ENCODE measurements around the gene IQCE.
"Not testable (repeated sequence)": the region's sequence is repeated elsewhere in the genome, so short reads cannot be mapped to it uniquely, and the experiment has no call there.

IQCE gene

GRCh38 chr7:2532199-2532772, 26.5 kb upstream of the IQCE start:
- DNase-seq (ENCODE audit: low read depth) = not testable (repeated sequence)

GRCh38 chr7:2532816-2533215, 26.0 kb upstream of the IQCE start:
- DNase-seq (ENCODE audit: low read depth) = not testable (repeated sequence)

- not testable (repeated sequence) for DNase-seq (ENCODE audit: low read depth)
Observed at GRCh38 chr7:2533566-2533965, 25.2 kb upstream of the IQCE start.

- DNase-seq (ENCODE audit: low read depth) = not testable (repeated sequence)
Observed at GRCh38 chr7:2534214-2534613, 24.6 kb upstream of the IQCE start.

- DNase-seq (ENCODE audit: low read depth) = not testable (repeated sequence)
Observed at GRCh38 chr7:2535872-2536627, 22.7 kb upstream of the IQCE start.

- no peak for DNase-seq (ENCODE audit: low read depth)
Observed at GRCh38 chr7:2537981-2538851, 20.6 kb upstream of the IQCE start.

GRCh38 chr7:2539031-2539911, 19.5 kb upstream of the IQCE start:
- no peak for DNase-seq (ENCODE audit: low read depth)

GRCh38 chr7:2540133-2540532, 18.6 kb upstream of the IQCE start:
- no peak for DNase-seq (ENCODE audit: low read depth)

GRCh38 chr7:2540641-2541051, 18.1 kb upstream of the IQCE start:
- no peak for DNase-seq (ENCODE audit: low read depth)

GRCh38 chr7:2541291-2542010, 17.3 kb upstream of the IQCE start:
- no peak for DNase-seq (ENCODE audit: low read depth)

- DNase-seq (ENCODE audit: low read depth) = no peak
Observed at GRCh38 chr7:2542011-2542915, 16.5 kb upstream of the IQCE start.

- DNase-seq (ENCODE audit: low read depth) = no peak
Observed at GRCh38 chr7:2542916-2543871, 15.6 kb upstream of the IQCE start.

- no peak for DNase-seq (ENCODE audit: low read depth)
Observed at GRCh38 chr7:2544541-2545188, 14.1 kb upstream of the IQCE start.

GRCh38 chr7:2545746-2546425, 12.9 kb upstream of the IQCE start:
- DNase-seq (ENCODE audit: low read depth) = no peak

GRCh38 chr7:2546776-2547586, 11.8 kb upstream of the IQCE start:
- no peak for DNase-seq (ENCODE audit: low read depth)

- no peak for DNase-seq (ENCODE audit: low read depth)
Observed at GRCh38 chr7:2551418-2551817, 7.4 kb upstream of the IQCE start.

GRCh38 chr7:2553108-2553507, 5.7 kb upstream of the IQCE start:
- DNase-seq (ENCODE audit: low read depth) = no peak

Measured in HS-5 (cell line).